Common myeloid progenitor, CD34-positive (primary cell): ENCODE measurements around the gene ABHD3.
"Not testable (repeated sequence)": the region's sequence is repeated elsewhere in the genome, so short reads cannot be mapped to it uniquely, and the experiment has no call there.

ENCODE experiments used
- CTCF ChIA-PET: fragments of 350-600 bp; sonication (Branson Sonifier 250); formaldehyde crosslinking; loops from one replicate; lab custom pipeline; 2021; ENCODE audit warnings: antibody characterized with exemption; lab: Charles Lee
- POLR2A ChIA-PET: fragments of 350-600 bp; sonication (Branson Sonifier 250); formaldehyde crosslinking; loops from one replicate; lab custom pipeline; 2021; ENCODE audit warnings: antibody characterized with exemption; lab: Charles Lee
- DNase-seq, 3 donors: peaks; one replicate each; pipeline versions ENCODE4 v3.0.0 to v3.0.0-alpha.2; 2013
- H3K27ac ChIP-seq, 2 experiments: 1 replicate in 1 of 2; 2 replicates in 1 of 2; pipeline ENCODE4 v1.7.0; 2013; ENCODE audit warnings: inconsistent platforms in 2 of 2, low read length in 2 of 2, mild to moderate bottlenecking in 2 of 2, low read depth in 1 of 2, moderate library complexity in 1 of 2; ENCODE audit not compliant: severe bottlenecking in 2 of 2, insufficient read depth in 1 of 2, poor library complexity in 1 of 2
- H3K27me3 ChIP-seq, 5 experiments: replicated peaks in 2 of 5; 1 replicate in 3 of 5; 2 replicates in 2 of 5; pipeline versions ENCODE4 v1.6.1 to v1.7.0; 2013; ENCODE audit warnings: low read length in 4 of 5, mild to moderate bottlenecking in 2 of 5, moderate library complexity in 2 of 5, inconsistent platforms in 1 of 5; ENCODE audit not compliant: insufficient read depth in 5 of 5, control insufficient read depth in 4 of 5
- H3K36me3 ChIP-seq, 4 experiments: 1 replicate in 2 of 4; 2 replicates in 2 of 4; pipeline versions ENCODE4 v1.6.1 to v1.7.0; 2013; ENCODE audit warnings: low read length in 3 of 4, control low read depth in 1 of 4, mild to moderate bottlenecking in 1 of 4; ENCODE audit not compliant: control insufficient read depth in 4 of 4, insufficient read depth in 4 of 4
- H3K4me1 ChIP-seq, 4 experiments: 1 replicate in 3 of 4; 2 replicates in 1 of 4; pipeline versions ENCODE4 v1.6.1 to v1.7.1; 2013; ENCODE audit warnings: low read length in 3 of 4, mild to moderate bottlenecking in 3 of 4, control low read depth in 1 of 4, inconsistent platforms in 1 of 4, moderate library complexity in 1 of 4; ENCODE audit not compliant: control insufficient read depth in 4 of 4, insufficient read depth in 4 of 4; ENCODE audit errors: control extremely low read depth in 1 of 4
- H3K4me3 ChIP-seq, 7 experiments: 1 replicate in 4 of 7; 2 replicates in 3 of 7; pipeline versions ENCODE4 v1.5.1 to v1.7.0; 2013; ENCODE audit warnings: mild to moderate bottlenecking in 7 of 7, low read length in 6 of 7, moderate library complexity in 6 of 7, inconsistent platforms in 2 of 7, low read depth in 2 of 7, control low read depth in 1 of 7; ENCODE audit not compliant: insufficient read depth in 4 of 7, control insufficient read depth in 1 of 7; ENCODE audit errors: extremely low read depth in 1 of 7
- H3K9me3 ChIP-seq, 5 experiments: 1 replicate in 4 of 5; 2 replicates in 1 of 5; pipeline versions ENCODE4 v1.6.1 to v1.7.1; 2013; ENCODE audit warnings: low read length in 4 of 5, mild to moderate bottlenecking in 2 of 5, inconsistent platforms in 1 of 5, low read depth in 1 of 5, moderate library complexity in 1 of 5; ENCODE audit not compliant: control insufficient read depth in 4 of 5, insufficient read depth in 2 of 5; ENCODE audit errors: control extremely low read depth in 1 of 5
- WGBS: methylation state at CpG from one replicate; pipeline ENCODE4 v1.1.5; 2013; ENCODE audit not compliant: insufficient coverage; 5-methylcytosine and 5-hydroxymethylcytosine counted together

ABHD3 gene

DNA sequence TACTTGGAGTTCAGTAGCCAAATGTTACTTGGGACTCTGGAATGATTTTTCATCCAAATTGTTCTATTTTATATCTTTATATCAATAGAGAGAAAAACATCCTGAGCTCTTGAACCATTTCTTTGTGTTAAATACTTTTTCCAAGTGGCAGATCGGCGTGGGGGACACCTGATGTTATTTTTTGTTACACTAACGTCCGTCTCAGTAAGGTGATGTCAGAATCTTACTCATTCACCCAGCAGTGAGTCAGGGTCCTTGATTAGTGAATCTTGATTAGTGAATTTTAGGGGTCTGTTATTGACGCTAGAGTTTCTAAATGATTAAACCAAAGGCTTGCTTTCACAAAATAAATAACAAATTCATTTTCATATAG lies 37.7 kb upstream of the ABHD3 start:
- H3K36me3 ChIP-seq: no peaks in the 10 kb centered on the region
- H3K27me3 ChIP-seq: no peaks in the 10 kb centered on the region
- no peak overlapping the region for H3K27ac ChIP-seq
- POLR2A ChIA-PET: interaction anchor here (0.7 kb wide), 1 partner anchor 34 kb away, joined by 3 read pairs; no protein-coding TSS in a partner anchor
- WGBS: no CpG with 5 or more reads among the region's 5 CpGs
- H3K9me3 ChIP-seq: no peaks in the 10 kb centered on the region
- peak in 2 of 3 donors; percentile 20 to 24 for DNase-seq
- H3K4me1 ChIP-seq: peaks cover 11 to 29% (median 16%) of the 10 kb centered on the region in 4 experiments
- CTCF ChIA-PET: interaction anchor here (1.4 to 1.5 kb wide), 2 partner anchors 18 to 142 kb away, joined by 3 to 6 read pairs; partner anchors contain the start of gene ESCO1
- H3K4me3 ChIP-seq: peak overlapping the region in 6 of 7 experiments; percentile 79 to 95 (median 92)

DNA sequence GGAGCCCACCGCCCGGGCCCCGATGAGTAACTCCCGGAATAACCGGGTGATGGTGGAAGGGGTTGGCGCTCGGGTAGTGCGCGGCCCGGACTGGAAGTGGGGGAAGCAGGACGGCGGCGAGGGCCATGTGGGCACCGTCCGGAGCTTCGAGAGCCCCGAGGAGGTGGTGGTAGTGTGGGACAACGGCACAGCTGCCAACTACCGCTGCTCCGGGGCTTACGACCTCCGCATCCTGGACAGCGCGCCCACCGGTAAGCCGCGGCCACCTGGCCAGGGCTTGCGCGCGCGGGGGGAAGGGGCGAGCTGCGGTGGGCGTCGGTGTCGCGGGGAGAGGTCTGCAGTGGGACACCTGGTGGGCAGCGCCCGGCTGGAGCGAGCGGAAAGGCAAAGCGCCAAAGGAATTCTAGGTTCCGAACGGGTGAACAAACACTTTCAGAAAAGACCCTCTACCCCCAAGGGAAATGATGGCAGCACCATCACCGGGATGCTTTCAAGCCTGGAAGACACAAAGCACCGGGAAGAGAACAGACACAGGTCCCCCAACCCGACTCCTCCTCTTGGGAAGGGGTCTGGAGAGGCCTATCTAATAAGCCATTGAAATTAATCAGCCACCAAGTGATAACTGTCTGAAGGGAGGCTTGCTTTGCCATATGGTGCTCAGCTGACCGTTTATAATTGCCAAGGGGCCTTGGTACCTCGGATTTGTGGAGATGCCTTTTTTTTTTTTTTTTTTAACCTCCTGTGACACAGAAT lies 37.2 kb upstream of the ABHD3 start:
- DNase-seq: peak; percentile 17 to 64 (median 54)
- CTCF ChIA-PET: interaction anchor here (0.7 to 1.9 kb wide), 3 partner anchors 18 to 141 kb away, joined by 3 to 5 read pairs (median 3); partner anchors contain the start of gene ESCO1
- WGBS: 1% methylated on average over 46 of the region's 49 CpGs
- Histone ChIP-seq H3K4me3 (peak overlapping the region; percentile 79 to 99 (median 92)), H3K9me3 (no peaks in the 10 kb centered on the region), H3K27ac (peak overlapping the region in 1 of 2 experiments; percentile 96), H3K36me3 (no peaks in the 10 kb centered on the region), H3K4me1 (peaks cover 9 to 29% (median 15%) of the 10 kb centered on the region in 4 experiments), H3K27me3 (no peaks in the 10 kb centered on the region)
- POLR2A ChIA-PET: interaction anchor here (0.6 to 0.7 kb wide), 2 partner anchors 35 to 101 kb away, joined by 3 read pairs; no protein-coding TSS in a partner anchor

DNA sequence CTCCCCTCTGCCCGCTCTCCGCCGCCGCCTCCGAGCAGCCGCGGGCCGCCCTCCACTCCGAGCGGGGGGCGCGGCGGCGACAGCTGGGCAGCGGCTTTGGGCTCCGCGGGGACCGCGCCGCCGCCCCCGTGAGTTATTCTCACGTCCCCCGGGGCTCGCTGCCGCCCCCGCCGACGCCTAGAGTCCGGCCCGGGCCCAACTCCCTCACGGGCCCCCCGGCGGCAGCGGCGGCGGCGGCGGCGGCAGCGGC lies 36.7 kb upstream of the ABHD3 start:
- 0% methylated on average over 20 of the region's 41 CpGs for WGBS

DNA sequence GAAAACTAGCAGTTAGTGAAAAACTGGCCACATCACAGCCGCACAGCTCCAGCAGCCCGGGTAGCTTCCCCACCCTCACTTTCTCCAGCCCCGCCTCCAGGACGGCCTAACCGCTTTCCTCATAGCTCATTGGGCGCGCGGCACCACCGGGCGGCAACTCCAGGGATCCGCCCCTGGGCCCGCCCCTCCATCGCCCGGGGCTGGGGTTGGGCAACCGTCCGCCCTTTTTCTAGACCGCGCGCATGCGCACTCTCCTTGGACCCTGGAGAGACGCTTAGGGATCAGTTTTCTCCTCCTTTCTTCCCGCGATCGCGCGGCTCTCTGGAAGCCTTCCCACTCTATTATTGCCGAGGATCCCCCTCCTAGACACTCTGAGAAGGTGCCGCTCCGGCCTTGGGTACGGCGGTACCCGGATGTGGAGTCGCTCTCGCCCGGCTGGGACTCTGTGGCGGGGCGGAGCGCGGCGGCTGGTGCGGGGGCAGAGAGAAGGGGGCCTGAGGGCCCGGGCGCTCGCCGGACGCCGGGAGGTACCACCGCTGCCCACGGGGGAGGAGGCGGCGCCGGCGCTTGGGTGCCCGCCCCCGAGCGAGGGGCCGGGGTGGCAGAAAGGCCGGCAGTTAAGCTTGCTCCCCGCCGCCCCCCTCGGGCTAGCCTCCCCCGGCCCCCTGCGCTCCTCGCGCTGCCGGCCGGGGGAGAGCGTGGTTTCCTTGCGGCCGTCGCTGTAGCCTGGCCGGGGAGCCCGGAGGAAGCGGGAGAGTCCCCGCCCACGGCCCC lies 36.2 kb upstream of the ABHD3 start, which contains the start of gene MIB1:
MIB1 (plus strand) TSS at position 255 of the 774 bp plus-strand sequence. CDS start 792 bp downstream, outside the sequence.
- DNase-seq: peak; percentile 97 to 99 (median 98)
- 0% methylated on average over 45 of the region's 76 CpGs for WGBS
- CTCF ChIA-PET: interaction anchor here (0.7 to 1.9 kb wide), 6 partner anchors 8 to 140 kb away, joined by 3 to 5 read pairs (median 3); partner anchors contain the start of genes ABHD3 and ESCO1

More for the DNA sequence above, 36.7 kb upstream of the ABHD3 start:
- Histone ChIP-seq H3K9me3 (peaks cover 0 to 2% (median 0%) of the 10 kb centered on the region in 5 experiments), H3K4me3 (peak overlapping the region; percentile 79 to 99 (median 92)), H3K36me3 (no peaks in the 10 kb centered on the region), H3K27me3 (no peaks in the 10 kb centered on the region), H3K4me1 (peaks cover 9 to 29% (median 15%) of the 10 kb centered on the region in 4 experiments), H3K27ac (peak overlapping the region; percentile 84 to 96)
- ChIA-PET POLR2A (interaction anchor here (0.6 kb wide), 1 partner anchor 101 kb away, joined by 3 read pairs; no protein-coding TSS in a partner anchor), CTCF (interaction anchor here (1.4 to 1.9 kb wide), 2 partner anchors 19 to 140 kb away, joined by 3 to 5 read pairs; partner anchors contain the start of gene ESCO1)
- DNase-seq: no peak

DNA sequence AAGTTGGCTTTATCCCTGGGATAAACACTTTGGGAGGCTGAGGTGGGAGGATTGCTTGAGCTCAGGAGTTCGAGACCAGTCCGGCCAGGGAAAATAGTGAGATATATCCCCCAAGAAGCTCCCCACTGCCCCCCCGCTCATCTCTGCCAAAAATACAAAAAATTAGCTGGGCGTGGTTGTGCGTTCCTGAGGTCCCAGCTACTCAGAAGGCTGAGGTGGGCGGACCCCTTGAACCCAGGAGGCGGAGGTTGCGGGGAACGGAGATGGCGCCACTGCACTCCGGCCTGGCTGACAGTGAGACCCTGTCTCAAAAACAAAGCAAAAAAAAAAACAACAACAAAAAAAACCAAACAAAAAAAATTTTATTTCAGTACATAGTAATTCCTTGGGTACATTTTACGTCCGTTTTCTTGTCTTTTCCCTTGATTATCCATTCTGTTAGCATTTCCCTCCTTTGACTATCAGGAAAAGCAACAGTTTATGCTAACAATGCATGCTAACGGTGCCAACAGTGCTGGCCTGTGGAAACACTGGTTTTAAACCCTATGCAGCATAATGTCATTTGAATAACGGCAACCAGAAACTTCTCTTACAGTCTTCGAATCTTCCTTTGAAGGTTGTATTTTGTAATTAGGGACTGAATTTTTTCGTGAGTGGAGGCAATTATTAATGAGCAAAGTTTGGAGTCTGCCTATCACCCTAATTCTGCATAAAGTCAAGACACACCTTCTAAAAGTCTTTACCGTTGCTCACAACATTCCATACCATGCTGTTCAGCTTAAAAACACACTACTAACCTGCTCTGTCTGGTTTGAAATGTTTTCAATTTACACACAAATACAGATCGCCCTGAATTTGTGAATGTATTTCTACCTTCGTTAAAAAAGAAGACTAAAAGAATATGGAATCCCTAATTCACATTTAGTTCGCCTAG lies 35.3 kb upstream of the ABHD3 start:
- peaks cover 0 to 4% (median 0%) of the 10 kb centered on the region in 5 experiments for H3K9me3 ChIP-seq
- no peaks in the 10 kb centered on the region for H3K27me3 ChIP-seq
- 75% methylated on average over 10 of the region's 21 CpGs for WGBS
- peak overlapping the region in 1 of 2 experiments; percentile 96 for H3K27ac ChIP-seq
- H3K36me3 ChIP-seq: no peaks in the 10 kb centered on the region
- H3K4me1 ChIP-seq: peaks cover 9 to 28% (median 15%) of the 10 kb centered on the region in 4 experiments
- CTCF ChIA-PET: interaction anchor here (0.7 to 1.9 kb wide), 6 partner anchors 9 to 139 kb away, joined by 3 to 5 read pairs (median 3); partner anchors contain the start of genes ABHD3 and ESCO1
- peak overlapping the region in 6 of 7 experiments; percentile 79 to 95 (median 92) for H3K4me3 ChIP-seq
- DNase-seq: no peak
- POLR2A ChIA-PET: interaction anchor here (0.6 to 0.7 kb wide), 2 partner anchors 61 to 81 kb away, joined by 3 to 5 read pairs; no protein-coding TSS in a partner anchor

More for the DNA sequence above, 36.2 kb upstream of the ABHD3 start, which contains the start of gene MIB1:
- POLR2A ChIA-PET: interaction anchor here (0.6 to 0.7 kb wide), 2 partner anchors 62 to 100 kb away, joined by 3 to 5 read pairs; no protein-coding TSS in a partner anchor
- H3K4me3 ChIP-seq: peak within 1 kb of the TSS; percentile 79 to 99 (median 92)
- H3K36me3 ChIP-seq: no peaks in the 10 kb centered on the region
- peaks cover 0 to 4% (median 0%) of the 10 kb centered on the region in 5 experiments for H3K9me3 ChIP-seq
- peak within 1 kb of the TSS; percentile 84 to 96 for H3K27ac ChIP-seq
- H3K27me3 ChIP-seq: no peaks in the 10 kb centered on the region
- H3K4me1 ChIP-seq: peaks cover 9 to 29% (median 15%) of the 10 kb centered on the region in 4 experiments

DNA sequence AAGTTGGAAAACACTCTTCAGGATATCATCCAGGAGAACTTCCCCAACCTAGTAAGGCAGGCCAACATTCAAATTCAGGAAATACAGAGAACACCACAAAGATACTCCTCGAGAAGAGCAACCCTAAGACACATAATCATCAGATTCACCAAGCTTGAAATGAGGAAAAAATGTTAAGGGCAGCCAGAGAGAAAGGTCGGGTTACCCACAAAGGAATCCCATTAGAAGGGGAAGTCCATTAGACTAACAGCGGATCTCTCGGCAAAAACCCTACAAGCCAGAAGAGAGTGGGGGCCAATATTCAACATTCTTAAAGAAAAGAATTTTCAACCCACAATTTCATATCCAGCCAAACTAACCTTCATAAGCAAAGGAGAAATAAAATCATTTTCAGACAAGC lies 32.4 kb upstream of the ABHD3 start:
- POLR2A ChIA-PET: not testable (repeated sequence)
- CTCF ChIA-PET: interaction anchor here (0.6 kb wide), 1 partner anchor 79 kb away, joined by 3 read pairs; no protein-coding TSS in a partner anchor
- 83% methylated on average over 1 of the region's 4 CpGs for WGBS

More for the DNA sequence above, 32.4 kb upstream of the ABHD3 start:
- H3K9me3 ChIP-seq, DNase-seq, H3K27ac ChIP-seq, H3K27me3 ChIP-seq, H3K4me3 ChIP-seq, H3K36me3 ChIP-seq: not testable (repeated sequence)
- peaks cover under 1 to 13% (median 7%) of the 10 kb centered on the region in 4 experiments for H3K4me1 ChIP-seq
